CD4-positive, alpha-beta memory T cell (primary cell): ENCODE results near the gene CREM. TPM values are rescaled to one million over a fixed set of nuclear protein-coding genes. Genes with fewer than 3 reads are reported as not detected.
A peak's percentile ranks its signal among the peaks of the same experiment; 100 is the strongest.

Source experiments
- CTCF ChIA-PET: fragments of 350-600 bp; sonication (Branson Sonifier 250); formaldehyde crosslinking; loops from one replicate; lab custom pipeline; 2021; ENCODE audit warnings: inconsistent platforms; ENCODE audit not compliant: partially characterized antibody; lab: Charles Lee
- POLR2A ChIA-PET: fragments of 350-600 bp; sonication (Branson Sonifier 250); formaldehyde crosslinking; loops from one replicate; lab custom pipeline; 2021; ENCODE audit not compliant: partially characterized antibody; lab: Charles Lee
- DNase-seq, 5 donors: peaks; one replicate each; pipeline versions ENCODE4 v3.0.0 to v3.0.0-alpha.2; 2020 to 2022; ENCODE audit warnings: mixed read lengths in 1 of 5
- H3K27ac ChIP-seq: one replicate; pipeline ENCODE4 v1.7.0; 2013; ENCODE audit warnings: low read depth, low read length
- H3K27me3 ChIP-seq: 2 replicates; pipeline ENCODE4 v1.7.0; 2013; ENCODE audit warnings: mild to moderate bottlenecking, low read length, moderate library complexity; ENCODE audit not compliant: insufficient read depth
- H3K36me3 ChIP-seq: 2 replicates; pipeline ENCODE4 v1.7.0; 2013; ENCODE audit warnings: mild to moderate bottlenecking, low read length, moderate library complexity; ENCODE audit not compliant: insufficient read depth
- H3K4me1 ChIP-seq: 2 replicates; pipeline ENCODE4 v1.7.0; 2013; ENCODE audit warnings: mild to moderate bottlenecking, low read length, moderate library complexity; ENCODE audit not compliant: insufficient read depth
- H3K4me3 ChIP-seq, 2 donors: one replicate each; pipeline ENCODE4 v1.7.0; 2013; ENCODE audit warnings: low read length in 2 of 2, mild to moderate bottlenecking in 1 of 2
- H3K9me3 ChIP-seq, 2 donors: one replicate each; pipeline ENCODE4 v1.7.0; 2013; ENCODE audit warnings: low read length in 2 of 2, control low read depth in 1 of 2; ENCODE audit not compliant: control insufficient read depth in 1 of 2
- H3K27ac Mint-ChIP-seq, 7 donors: one replicate each; pipeline ENCODE4 v1.8.0; 2020 to 2021; ENCODE audit warnings: mixed read lengths in 7 of 7, mild to moderate bottlenecking in 6 of 7, inconsistent platforms in 3 of 7, moderate library complexity in 3 of 7
- H3K27me3 Mint-ChIP-seq, 2 donors: one replicate each; pipeline ENCODE4 v1.8.0; 2020 to 2021; ENCODE audit warnings: mixed read lengths in 2 of 2
- H3K36me3 Mint-ChIP-seq, 2 donors: one replicate each; pipeline ENCODE4 v1.8.0; 2020 to 2021; ENCODE audit warnings: mixed read lengths in 2 of 2, inconsistent platforms in 1 of 2, mild to moderate bottlenecking in 1 of 2
- H3K4me1 Mint-ChIP-seq, 4 donors: one replicate each; pipeline ENCODE4 v1.8.0; 2020 to 2021; ENCODE audit warnings: mixed read lengths in 4 of 4, mild to moderate bottlenecking in 1 of 4
- H3K4me3 Mint-ChIP-seq, 8 donors: one replicate each; pipeline ENCODE4 v1.8.0; 2020 to 2021; ENCODE audit warnings: mixed read lengths in 8 of 8, mild to moderate bottlenecking in 7 of 8, moderate library complexity in 6 of 8, inconsistent platforms in 3 of 8
- H3K9me3 Mint-ChIP-seq, 8 donors: one replicate each; pipeline ENCODE4 v1.8.0; 2020 to 2021; ENCODE audit warnings: mixed read lengths in 8 of 8, mild to moderate bottlenecking in 5 of 8, inconsistent platforms in 3 of 8, moderate library complexity in 1 of 8
- intact Hi-C: fragments of 100-400 bp; cut with micrococcal nuclease; formaldehyde crosslinking; loops from one replicate; pipeline ENCODE4 v1.15.1; 2023
- polyA plus RNA-seq, 2 donors: library from polyadenylated mRNA; unstranded; fragments of 300-500 nt; fragmentation: Illumina TruSeq; gene quantifications; one replicate each; pipeline ENCODE4 v1.2.3, GENCODE V29; 2021
- total RNA-seq, 2 experiments: library from RNA; stranded (reverse); gene quantifications; one replicate each; pipeline ENCODE4 v1.2.3, GENCODE V29; 2021

The CREM gene
- total and polyA plus RNA-seq, 4 experiments from 2014 or later: 17.8 to 66.4 (median 26.5) TPM

DNA sequence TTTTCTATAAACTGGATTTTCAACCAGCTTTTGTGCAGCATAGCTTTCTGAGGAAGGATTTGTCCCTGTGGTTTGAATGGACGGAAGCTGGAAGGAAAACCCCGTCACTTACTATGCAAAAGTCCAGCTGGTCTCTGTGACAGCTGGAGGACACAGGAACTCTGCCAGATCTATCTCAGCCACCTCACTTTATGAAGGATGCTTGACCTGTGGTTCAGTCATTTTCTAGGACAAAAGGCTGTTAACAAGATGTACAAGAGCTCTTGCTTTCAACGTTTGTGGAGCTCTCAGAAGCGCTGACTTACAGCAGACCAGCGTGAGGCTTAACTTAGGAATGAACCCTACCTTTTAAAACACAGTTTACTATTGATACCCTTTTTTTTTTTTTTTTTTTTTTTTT lies 90.8 kb downstream of the CREM start:
- H3K9me3 ChIP-seq: no peaks in the 10 kb centered on the region
- ChIA-PET POLR2A (interaction anchor here (2.7 to 6.0 kb wide), 2 partner anchors 21 to 91 kb away, joined by 13 to 25 read pairs; partner anchors contain the start of gene CREM), CTCF (interaction anchor here (0.7 to 14.4 kb wide), 18 partner anchors 8 to 346 kb away, joined by 3 to 377 read pairs (median 4); partner anchors contain the start of genes CREM and CUL2)
- Mint-ChIP-seq H3K36me3 (peaks cover 0 to under 1% of the 10 kb centered on the region in 2 donors), H3K4me3 (no peak overlapping the region), H3K27ac (peak overlapping the region in 2 of 7 donors; percentile 15 to 17), H3K27me3 (peaks cover 0 to 12% of the 10 kb centered on the region in 2 donors), H3K4me1 (peaks cover 6 to 8% (median 7%) of the 10 kb centered on the region in 4 donors), H3K9me3 (no peaks in the 10 kb centered on the region)
- H3K36me3 ChIP-seq: no peaks in the 10 kb centered on the region
- no peak overlapping the region for H3K27ac ChIP-seq
- peaks cover 9% of the 10 kb centered on the region for H3K4me1 ChIP-seq
- H3K27me3 ChIP-seq: no peaks in the 10 kb centered on the region
- no peak overlapping the region for H3K4me3 ChIP-seq
- DNase-seq: no peak
- intact Hi-C loops: loop anchor here (10.0 kb wide), 1 partner anchor 563 kb away; no protein-coding TSS in a partner anchor

DNA sequence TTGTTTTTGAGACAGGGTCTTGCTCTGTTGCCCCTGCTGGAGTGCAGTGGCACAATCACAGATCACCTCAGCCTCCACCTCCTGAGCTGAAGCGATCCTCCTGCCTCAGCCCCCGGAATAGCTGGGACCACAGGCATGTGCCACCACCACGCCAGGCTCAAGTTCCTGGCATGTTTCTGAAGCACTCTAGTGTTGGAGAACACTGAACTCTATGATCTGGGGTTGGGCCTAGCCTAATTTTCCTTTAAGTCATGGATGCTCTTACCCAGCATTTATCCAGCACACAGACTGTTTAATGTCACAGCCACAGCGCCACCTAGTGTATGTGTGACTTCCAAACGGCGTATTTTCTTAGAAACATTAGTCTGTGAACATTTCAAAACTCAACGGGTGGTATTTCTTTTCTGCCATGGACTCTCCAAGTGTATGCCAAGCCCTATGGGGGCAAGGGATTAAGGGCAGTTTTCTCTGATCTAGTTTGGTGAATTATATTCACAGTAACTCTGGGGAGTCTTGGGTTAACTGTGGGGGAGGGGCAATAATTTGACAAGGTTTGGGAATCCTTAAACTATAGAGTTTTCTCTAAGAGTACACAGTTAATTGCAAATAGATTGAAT lies 91.8 kb downstream of the CREM start:
- Histone ChIP-seq H3K27me3 (no peaks in the 10 kb centered on the region), H3K27ac (no peak overlapping the region), H3K4me3 (no peak overlapping the region), H3K4me1 (peaks cover 9% of the 10 kb centered on the region), H3K36me3 (no peaks in the 10 kb centered on the region), H3K9me3 (no peaks in the 10 kb centered on the region)
- H3K27ac Mint-ChIP-seq: peak overlapping the region; percentile 7 to 94 (median 92)
- H3K4me1 Mint-ChIP-seq: peaks cover 6 to 8% (median 7%) of the 10 kb centered on the region in 4 donors
- ChIA-PET POLR2A (interaction anchor here (2.7 to 6.0 kb wide), 2 partner anchors 22 to 92 kb away, joined by 13 to 25 read pairs; partner anchors contain the start of gene CREM), CTCF (interaction anchor here (0.7 to 14.4 kb wide), 16 partner anchors 9 to 345 kb away, joined by 3 to 377 read pairs (median 5); partner anchors contain the start of genes CREM and CUL2)
- H3K36me3 Mint-ChIP-seq: no peaks in the 10 kb centered on the region
- intact Hi-C loops: loop anchor here (1.0 to 10.0 kb wide), 5 partner anchors 23 to 564 kb away; partner anchors contain the start of gene CREM
- peaks cover 0 to 16% of the 10 kb centered on the region in 2 donors for H3K27me3 Mint-ChIP-seq
- H3K9me3 Mint-ChIP-seq: no peaks in the 10 kb centered on the region
- peak overlapping the region in 6 of 8 donors; percentile 41 to 73 (median 69) for H3K4me3 Mint-ChIP-seq
- DNase-seq: peak; percentile 78 to 85 (median 79)

DNA sequence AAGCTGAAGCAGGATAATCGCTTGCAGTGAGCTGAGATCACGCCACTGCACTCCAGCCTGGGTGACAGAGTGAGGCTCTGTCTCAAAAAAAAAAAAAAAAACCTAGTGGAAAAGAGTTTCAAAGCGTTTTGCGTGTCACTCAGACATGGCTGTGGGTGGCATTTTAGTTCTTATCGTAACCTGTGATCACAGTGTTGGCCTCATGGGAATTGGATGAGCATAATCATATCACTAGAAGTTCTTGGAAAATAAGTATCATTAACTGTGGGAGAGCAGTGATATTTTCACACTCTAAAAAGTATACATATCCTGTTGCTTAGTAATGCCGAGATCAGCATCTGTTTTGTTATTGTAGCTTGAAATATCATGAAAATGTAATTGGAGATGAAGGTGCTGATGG lies 92.6 kb downstream of the CREM start:
- Mint-ChIP-seq H3K27ac (peak overlapping the region in 3 of 7 donors; percentile 39 to 84 (median 76)), H3K4me1 (peaks cover 6 to 8% (median 7%) of the 10 kb centered on the region in 4 donors), H3K4me3 (peak overlapping the region in 2 of 8 donors; percentile 5 to 46), H3K9me3 (no peaks in the 10 kb centered on the region), H3K27me3 (peaks cover 0 to 16% of the 10 kb centered on the region in 2 donors), H3K36me3 (no peaks in the 10 kb centered on the region)
- intact Hi-C loops: loop anchor here (10.0 kb wide), 1 partner anchor 564 kb away; no protein-coding TSS in a partner anchor
- POLR2A ChIA-PET: interaction anchor here (1.5 to 2.4 kb wide), 2 partner anchors 23 to 92 kb away, joined by 5 to 9 read pairs; partner anchors contain the start of gene CREM
- no peak overlapping the region for H3K27ac ChIP-seq
- H3K4me1 ChIP-seq: peaks cover 9% of the 10 kb centered on the region
- H3K4me3 ChIP-seq: no peak overlapping the region
- CTCF ChIA-PET: interaction anchor here (0.8 to 14.4 kb wide), 11 partner anchors 10 to 224 kb away, joined by 3 to 377 read pairs (median 5); partner anchors contain the start of gene CREM
- peak in 3 of 5 donors; percentile 3 to 47 (median 10) for DNase-seq
- H3K9me3 ChIP-seq: no peaks in the 10 kb centered on the region
- no peaks in the 10 kb centered on the region for H3K36me3 ChIP-seq
- H3K27me3 ChIP-seq: no peaks in the 10 kb centered on the region

DNA sequence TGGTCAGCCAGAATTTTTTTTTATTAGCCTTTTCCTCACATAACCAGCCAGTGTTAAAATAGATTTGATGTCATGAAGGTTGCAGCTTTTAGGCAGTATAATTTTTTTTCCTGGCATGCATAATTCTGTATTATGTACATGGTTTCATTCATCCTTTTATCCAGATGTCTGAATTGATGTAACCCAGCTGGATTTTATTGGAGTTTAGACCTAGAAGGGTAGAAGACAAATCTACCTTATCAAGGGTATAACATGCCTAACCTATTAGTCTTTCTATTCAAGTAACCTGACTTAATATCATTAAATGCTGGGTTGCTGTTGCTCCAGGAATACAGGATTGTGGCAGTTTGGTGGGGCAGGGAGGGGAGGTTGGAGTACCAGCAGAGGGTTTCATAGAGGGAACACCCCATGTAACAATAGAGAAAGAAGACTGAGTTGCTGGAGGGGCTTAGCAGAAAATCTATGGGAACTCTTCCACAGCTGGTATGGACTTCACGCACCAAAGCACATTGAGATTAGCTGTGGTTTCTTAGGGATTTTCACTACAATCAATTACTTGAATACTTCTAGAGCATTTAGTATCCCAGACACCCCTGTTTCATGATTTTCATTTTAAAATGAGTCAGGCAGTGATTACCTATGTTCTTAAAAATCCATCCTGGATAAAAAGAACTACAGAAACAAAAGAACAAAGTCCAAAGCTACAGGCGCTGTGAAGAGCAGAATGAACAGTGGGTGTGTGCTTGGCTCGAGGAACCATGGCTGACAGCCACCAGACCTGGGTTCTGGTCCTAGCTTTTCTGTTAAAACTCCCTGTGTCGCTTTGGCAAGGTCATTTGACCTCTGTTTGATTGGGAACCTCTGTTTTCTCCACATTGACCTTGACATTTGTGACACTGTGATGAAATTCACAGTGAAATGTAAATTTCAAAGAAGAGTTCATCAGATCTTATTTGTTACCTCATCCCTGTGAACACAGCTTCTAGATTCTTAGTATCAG lies 93.5 kb downstream of the CREM start:
- Mint-ChIP-seq H3K27ac (peak overlapping the region in 2 of 7 donors; percentile 80 to 83), H3K27me3 (peaks cover 0 to 16% of the 10 kb centered on the region in 2 donors), H3K36me3 (no peaks in the 10 kb centered on the region), H3K4me3 (no peak overlapping the region), H3K9me3 (peaks cover 0 to 2% (median 0%) of the 10 kb centered on the region in 8 donors), H3K4me1 (peaks cover 8 to 9% (median 9%) of the 10 kb centered on the region in 4 donors)
- H3K4me1 ChIP-seq: peaks cover 9% of the 10 kb centered on the region
- ChIA-PET CTCF (interaction anchor here (0.8 to 14.4 kb wide), 11 partner anchors 11 to 225 kb away, joined by 3 to 377 read pairs (median 5); partner anchors contain the start of gene CREM), POLR2A (interaction anchor here (1.5 to 2.4 kb wide), 2 partner anchors 24 to 93 kb away, joined by 5 to 9 read pairs; partner anchors contain the start of gene CREM)
- H3K4me3 ChIP-seq: no peak overlapping the region
- H3K9me3 ChIP-seq: no peaks in the 10 kb centered on the region
- H3K27ac ChIP-seq: no peak overlapping the region
- H3K27me3 ChIP-seq: no peaks in the 10 kb centered on the region
- no peaks in the 10 kb centered on the region for H3K36me3 ChIP-seq
- intact Hi-C loops: loop anchor here (10.0 kb wide), 1 partner anchor 565 kb away; no protein-coding TSS in a partner anchor
- no peak for DNase-seq

DNA sequence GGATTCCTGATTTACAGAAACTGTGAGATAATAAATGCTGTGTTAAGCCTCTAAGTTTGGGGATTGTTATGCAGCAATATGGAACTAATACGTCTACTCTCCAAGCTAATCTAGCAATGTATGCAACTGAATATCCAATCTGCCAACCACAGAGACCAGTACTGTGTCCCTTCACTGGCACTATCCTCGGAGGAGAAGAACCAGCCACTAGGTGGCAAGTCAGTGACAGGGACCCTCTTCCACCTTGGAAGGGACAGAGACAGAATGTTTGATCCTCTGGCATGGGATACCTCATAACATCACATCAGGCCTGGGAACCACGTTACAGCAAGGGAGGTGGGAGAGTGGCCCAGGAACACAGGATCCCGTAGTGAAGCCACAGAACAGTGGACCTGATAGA lies 96.4 kb downstream of the CREM start:
- POLR2A ChIA-PET: interaction anchor here (1.3 kb wide), 1 partner anchor 27 kb away, joined by 4 read pairs; no protein-coding TSS in a partner anchor
- peaks cover 0 to 5% (median 0%) of the 10 kb centered on the region in 8 donors for H3K9me3 Mint-ChIP-seq
- Histone ChIP-seq H3K36me3 (no peaks in the 10 kb centered on the region), H3K27me3 (no peaks in the 10 kb centered on the region), H3K4me1 (peaks cover 16% of the 10 kb centered on the region), H3K27ac (no peak overlapping the region), H3K4me3 (no peak overlapping the region), H3K9me3 (no peaks in the 10 kb centered on the region)
- peaks cover 0 to 16% of the 10 kb centered on the region in 2 donors for H3K27me3 Mint-ChIP-seq
- H3K36me3 Mint-ChIP-seq: no peaks in the 10 kb centered on the region
- peaks cover 8 to 14% (median 12%) of the 10 kb centered on the region in 4 donors for H3K4me1 Mint-ChIP-seq
- peak overlapping the region in 1 of 7 donors; percentile 65 for H3K27ac Mint-ChIP-seq
- no peak overlapping the region for H3K4me3 Mint-ChIP-seq
- DNase-seq: no peak
- CTCF ChIA-PET: interaction anchor here (11.9 to 14.4 kb wide), 2 partner anchors 27 to 101 kb away, joined by 107 to 377 read pairs; partner anchors contain the start of gene CREM
- intact Hi-C loops: no loop called here

DNA sequence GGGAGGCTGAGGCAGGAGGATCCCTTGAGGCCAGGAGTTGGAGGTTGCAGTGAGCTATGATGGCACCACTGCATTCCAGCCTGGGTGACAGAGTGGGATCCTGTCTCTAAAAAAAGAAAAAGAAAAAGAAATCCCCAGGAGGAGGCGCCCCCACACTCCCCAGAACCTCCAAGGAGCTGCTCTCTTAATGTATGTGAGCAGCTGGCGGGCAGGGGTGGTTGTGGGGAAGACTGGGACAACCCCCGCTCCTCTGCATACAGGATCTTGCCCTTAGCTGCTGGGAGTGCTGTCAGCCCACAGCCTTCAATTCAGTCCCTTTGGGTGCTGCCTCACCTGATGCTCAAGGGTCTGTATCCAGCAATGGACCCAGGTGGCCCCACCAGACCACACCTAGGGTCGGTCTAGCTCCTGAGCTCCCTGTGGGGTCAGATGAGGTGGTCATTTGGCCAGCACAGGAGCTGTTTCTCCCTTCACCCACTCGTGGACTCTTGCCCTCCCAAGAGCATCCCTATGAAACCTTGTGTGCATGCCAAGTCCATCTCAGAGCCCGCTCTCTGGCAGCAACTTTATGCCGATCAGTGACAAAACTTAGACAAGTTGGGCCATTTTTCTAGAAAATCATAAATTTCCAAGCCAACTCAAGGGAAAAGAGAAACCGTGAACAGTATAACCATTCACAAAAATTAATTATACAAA lies 97.5 kb downstream of the CREM start:
- Histone ChIP-seq H3K4me1 (peaks cover 7% of the 10 kb centered on the region), H3K27me3 (no peaks in the 10 kb centered on the region), H3K4me3 (no peak overlapping the region), H3K27ac (no peak overlapping the region), H3K36me3 (no peaks in the 10 kb centered on the region), H3K9me3 (no peaks in the 10 kb centered on the region)
- ChIA-PET POLR2A (interaction anchor here (1.2 to 1.7 kb wide), 3 partner anchors 8 to 98 kb away, joined by 4 to 9 read pairs (median 5); partner anchors contain the start of gene CREM), CTCF (interaction anchor here (1.3 to 14.4 kb wide), 4 partner anchors 8 to 102 kb away, joined by 3 to 377 read pairs (median 56); partner anchors contain the start of gene CREM)
- H3K9me3 Mint-ChIP-seq: peaks cover 0 to 5% (median 0%) of the 10 kb centered on the region in 8 donors
- H3K36me3 Mint-ChIP-seq: no peaks in the 10 kb centered on the region
- no peak overlapping the region for H3K4me3 Mint-ChIP-seq
- DNase-seq: no peak
- intact Hi-C loops: no loop called here
- H3K27ac Mint-ChIP-seq: peak overlapping the region in 1 of 7 donors; percentile 60
- H3K27me3 Mint-ChIP-seq: peaks cover 0 to 12% of the 10 kb centered on the region in 2 donors
- H3K4me1 Mint-ChIP-seq: peaks cover 0 to 10% (median 7%) of the 10 kb centered on the region in 4 donors
